Uterus (tissue), 2 donors: ENCODE data around the gene PAK1.

ENCODE experiments used
- POLR2A ChIP-seq, 2 donors: fragments of 450-650 bp; IDR thresholded peaks; one replicate each; pipeline ENCODE4 v1.6.1; 2016; ENCODE audit warnings: antibody characterized with exemption in 2 of 2, mild to moderate bottlenecking in 1 of 2, moderate library complexity in 1 of 2
- TF ChIP-seq, protein P1 (sequence below), 4 experiments: fragments of 200-600 bp in 2 of 4; fragments of 450-650 bp in 2 of 4; sonication (generic) in 2 of 4; IDR thresholded peaks; one replicate each; pipeline ENCODE4 v1.5.1; 2016 to 2019; ENCODE audit warnings: antibody characterized with exemption in 4 of 4, mild to moderate bottlenecking in 2 of 4, moderate library complexity in 1 of 4

DNA sequence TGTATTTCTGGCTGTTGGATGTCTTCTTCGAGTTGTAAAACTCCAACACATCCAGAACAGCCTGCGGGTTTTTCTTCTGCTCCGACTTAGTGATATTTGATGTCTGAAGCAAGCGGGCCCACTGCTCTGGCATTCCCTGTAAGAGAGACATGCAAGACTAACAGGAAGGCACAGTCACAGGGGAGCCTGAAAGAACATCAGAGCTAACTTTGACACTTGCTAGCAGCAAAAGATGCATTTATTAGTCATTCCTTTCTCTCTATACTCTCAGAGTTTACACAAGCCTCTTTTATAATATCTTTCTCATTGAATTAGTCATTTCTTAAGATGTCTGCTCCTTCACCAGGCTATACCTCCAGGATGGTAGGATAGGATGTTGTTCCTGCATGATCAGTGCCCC is 94.6 kb downstream of the PAK1 start:
- TF ChIP-seq, protein P1, sequence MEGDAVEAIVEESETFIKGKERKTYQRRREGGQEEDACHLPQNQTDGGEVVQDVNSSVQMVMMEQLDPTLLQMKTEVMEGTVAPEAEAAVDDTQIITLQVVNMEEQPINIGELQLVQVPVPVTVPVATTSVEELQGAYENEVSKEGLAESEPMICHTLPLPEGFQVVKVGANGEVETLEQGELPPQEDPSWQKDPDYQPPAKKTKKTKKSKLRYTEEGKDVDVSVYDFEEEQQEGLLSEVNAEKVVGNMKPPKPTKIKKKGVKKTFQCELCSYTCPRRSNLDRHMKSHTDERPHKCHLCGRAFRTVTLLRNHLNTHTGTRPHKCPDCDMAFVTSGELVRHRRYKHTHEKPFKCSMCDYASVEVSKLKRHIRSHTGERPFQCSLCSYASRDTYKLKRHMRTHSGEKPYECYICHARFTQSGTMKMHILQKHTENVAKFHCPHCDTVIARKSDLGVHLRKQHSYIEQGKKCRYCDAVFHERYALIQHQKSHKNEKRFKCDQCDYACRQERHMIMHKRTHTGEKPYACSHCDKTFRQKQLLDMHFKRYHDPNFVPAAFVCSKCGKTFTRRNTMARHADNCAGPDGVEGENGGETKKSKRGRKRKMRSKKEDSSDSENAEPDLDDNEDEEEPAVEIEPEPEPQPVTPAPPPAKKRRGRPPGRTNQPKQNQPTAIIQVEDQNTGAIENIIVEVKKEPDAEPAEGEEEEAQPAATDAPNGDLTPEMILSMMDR (IDR thresholded peaks at IDR 0.05) = no peak
- TF ChIP-seq POLR2A (IDR thresholded peaks at IDR 0.05) = no peak
